22Rv1 (cell line): ENCODE measurements around the gene ASB12.

Experiments
- H3K27ac ChIP-seq: fragments of 450-650 bp; 2 replicates; pipeline ENCODE4 v1.5.1; 2017
- CTCF ChIP-seq: fragments of 450-650 bp; IDR thresholded peaks from 2 replicates; pipeline ENCODE4 v1.5.1; 2017; ENCODE audit warnings: mild to moderate bottlenecking
- ZFX ChIP-seq: fragments of 450-650 bp; IDR thresholded peaks from 2 replicates; pipeline ENCODE4 v1.6.1; 2017; ENCODE audit warnings: antibody characterized with exemption, borderline replicate concordance

The ASB12 gene

GRCh38 chrX:64196606-64197005 lies 33.8 kb downstream of the ASB12 start:
- H3K27ac ChIP-seq = no peak overlapping the region
- no peak for TF ChIP-seq ZFX
- no peak for TF ChIP-seq CTCF

- no peak overlapping the region for H3K27ac ChIP-seq
- TF ChIP-seq CTCF (no peak), ZFX (no peak)
Observed at GRCh38 chrX:64195862-64196261, 34.5 kb downstream of the ASB12 start.

- no peak overlapping the region for H3K27ac ChIP-seq
- no peak for TF ChIP-seq CTCF
- no peak for TF ChIP-seq ZFX
Observed at GRCh38 chrX:64192673-64193072, 37.7 kb downstream of the ASB12 start.

- TF ChIP-seq ZFX (no peak), CTCF (no peak)
- H3K27ac ChIP-seq = no peak overlapping the region
Observed at GRCh38 chrX:64192040-64192439, 38.4 kb downstream of the ASB12 start.

GRCh38 chrX:64191281-64192010 lies 39.0 kb downstream of the ASB12 start:
- no peak for TF ChIP-seq ZFX
- no peak for TF ChIP-seq CTCF
- no peak overlapping the region for H3K27ac ChIP-seq

GRCh38 chrX:64190136-64190740 lies 40.2 kb downstream of the ASB12 start:
- no peak for TF ChIP-seq ZFX
- no peak for TF ChIP-seq CTCF
- no peak overlapping the region for H3K27ac ChIP-seq

- H3K27ac ChIP-seq = no peak overlapping the region
- TF ChIP-seq CTCF (no peak), ZFX (no peak)
Observed at GRCh38 chrX:64188901-64189300, 41.5 kb downstream of the ASB12 start.
